IMR-90 (cell line): Measurements from ENCODE around the gene SORBS1. TPM values are rescaled to one million over a fixed set of nuclear protein-coding genes. Genes with fewer than 3 reads are reported as not detected.

Experiments
- ATAC-seq: fragments of 200-7000 bp; cut with Tn5 transposase; 2 replicates; pipeline ENCODE4 v1.9.1; 2020; ENCODE audit warnings: low read depth, mild to moderate bottlenecking, moderate library complexity
- BruUV-seq: library from RNA; stranded (reverse); fragments of 400-500 nt; replicated peaks from 2 replicates; lab custom pipeline; 2021; lab: Mats Ljungman, UMichigan
- CTCF ChIA-PET: fragments of 300-600 bp; formaldehyde crosslinking; extraction: SDS; loops from one replicate; lab custom pipeline; 2021; ENCODE audit warnings: antibody characterized with exemption; lab: Yijun Ruan, JAX
- POLR2A ChIA-PET: fragments of 300-600 bp; sonication (Branson Sonifier 250); formaldehyde crosslinking; loops from one replicate; lab custom pipeline; 2022; ENCODE audit warnings: antibody characterized with exemption; ENCODE audit not compliant: unreplicated experiment; lab: Charles Lee
- DNase-seq: peaks from one replicate; pipeline ENCODE4 v3.0.0; 2013
- H2AFZ ChIP-seq: replicated peaks from 2 replicates; pipeline ENCODE3; 2013; ENCODE audit warnings: low read length, mild to moderate bottlenecking; ENCODE audit not compliant: poor library complexity
- H2AK5ac ChIP-seq: 2 replicates; pipeline ENCODE4 v1.6.1; 2013; ENCODE audit warnings: low read depth, low read length, inconsistent platforms
- H2AK9ac ChIP-seq: replicated peaks from 2 replicates; pipeline ENCODE3; 2013; ENCODE audit warnings: mild to moderate bottlenecking, low read depth, low read length, moderate library complexity; ENCODE audit not compliant: poor library complexity
- H2BK120ac ChIP-seq: 2 replicates; pipeline ENCODE4 v1.6.1; 2013; ENCODE audit warnings: low read depth, low read length, inconsistent platforms
- H2BK15ac ChIP-seq: 3 replicates; pipeline ENCODE4 v1.6.1; 2013; ENCODE audit warnings: low read depth, low read length, inconsistent platforms
- H2BK20ac ChIP-seq: 2 replicates; pipeline ENCODE4 v1.6.1; 2013; ENCODE audit warnings: low read depth, mild to moderate bottlenecking, inconsistent platforms, low read length, moderate library complexity
- H2BK5ac ChIP-seq: 2 replicates; pipeline ENCODE4 v1.6.1; 2013; ENCODE audit warnings: mild to moderate bottlenecking, low read depth, low read length, inconsistent platforms; ENCODE audit not compliant: poor library complexity, severe bottlenecking
- H3K14ac ChIP-seq: replicated peaks from 2 replicates; pipeline ENCODE4 v1.6.1; 2013; ENCODE audit warnings: low read depth, low read length, inconsistent platforms
- H3K18ac ChIP-seq: 2 replicates; pipeline ENCODE4 v1.6.1; 2013; ENCODE audit warnings: low read depth, low read length, control low read depth
- H3K23ac ChIP-seq: 2 replicates; pipeline ENCODE4 v1.6.1; 2013; ENCODE audit warnings: low read depth, low read length, inconsistent platforms
- H3K27ac ChIP-seq: 2 replicates; pipeline ENCODE4 v1.5.1; 2013; ENCODE audit warnings: mild to moderate bottlenecking, control low read depth, low read length; ENCODE audit not compliant: insufficient read depth
- H3K27me3 ChIP-seq: 2 replicates; pipeline ENCODE4 v1.6.1; 2013; ENCODE audit warnings: low read length; ENCODE audit not compliant: control insufficient read depth, insufficient read depth
- H3K36me3 ChIP-seq: 2 replicates; pipeline ENCODE4 v1.6.1; 2013; ENCODE audit warnings: low read length, mixed read lengths; ENCODE audit not compliant: control insufficient read depth, insufficient read depth
- H3K4ac ChIP-seq: 2 replicates; pipeline ENCODE4 v1.6.1; 2013; ENCODE audit warnings: low read depth, low read length, inconsistent platforms
- H3K4me1 ChIP-seq: 2 replicates; pipeline ENCODE4 v1.6.1; 2013; ENCODE audit warnings: low read length, mixed read lengths; ENCODE audit not compliant: control insufficient read depth, insufficient read depth
- H3K4me2 ChIP-seq: 2 replicates; pipeline ENCODE4 v1.6.1; 2013; ENCODE audit warnings: low read depth, mild to moderate bottlenecking, control low read depth, low read length, moderate library complexity
- H3K4me3 ChIP-seq: 2 replicates; pipeline ENCODE4 v1.5.1; 2013; ENCODE audit warnings: low read depth, mild to moderate bottlenecking, control low read depth, low read length, moderate library complexity; ENCODE audit not compliant: insufficient read depth
- H3K56ac ChIP-seq: 2 replicates; pipeline ENCODE4 v1.6.1; 2013; ENCODE audit warnings: low read length, inconsistent platforms; ENCODE audit not compliant: insufficient read depth; ENCODE audit errors: extremely low read depth
- H3K79me1 ChIP-seq, 2 experiments: 2 replicates each; pipeline ENCODE4 v1.6.1; 2013; ENCODE audit warnings: low read length in 2 of 2, inconsistent platforms in 1 of 2, low read depth in 1 of 2
- H3K9ac ChIP-seq: 2 replicates; pipeline ENCODE4 v1.6.1; 2013; ENCODE audit warnings: low read depth, low read length, control low read depth
- H3K9me1 ChIP-seq: 2 replicates; pipeline ENCODE4 v1.6.1; 2013; ENCODE audit warnings: low read length, inconsistent platforms; ENCODE audit not compliant: insufficient read depth
- H3K9me3 ChIP-seq: 2 replicates; pipeline ENCODE4 v1.6.1; 2013; ENCODE audit warnings: low read length; ENCODE audit not compliant: control insufficient read depth, insufficient read depth
- H4K20me1 ChIP-seq: 2 replicates; pipeline ENCODE4 v1.6.1; 2013; ENCODE audit warnings: low read length, inconsistent platforms; ENCODE audit not compliant: insufficient read depth
- H4K5ac ChIP-seq: 2 replicates; pipeline ENCODE4 v1.6.1; 2013; ENCODE audit warnings: mild to moderate bottlenecking, low read depth, low read length, control low read depth
- H4K8ac ChIP-seq, 2 experiments: 2 replicates each; pipeline ENCODE4 v1.6.1; 2013; ENCODE audit warnings: low read depth in 2 of 2, low read length in 2 of 2, control low read depth in 1 of 2, inconsistent platforms in 1 of 2
- H4K91ac ChIP-seq: 2 replicates; pipeline ENCODE4 v1.6.1; 2013; ENCODE audit warnings: low read depth, low read length, inconsistent platforms; ENCODE audit not compliant: insufficient read depth
- FOS ChIP-seq: fragments of 150-350 bp; IDR thresholded peaks from 2 replicates; pipeline ENCODE4 v1.6.1; 2016; ENCODE audit warnings: low read depth, low read length
- MXI1 ChIP-seq: IDR thresholded peaks from 2 replicates; pipeline ENCODE4 v1.6.1; 2012; ENCODE audit warnings: low read depth, mild to moderate bottlenecking, low read length, moderate library complexity, borderline replicate concordance
- POLR2A ChIP-seq: IDR thresholded peaks from 2 replicates; pipeline ENCODE4 v1.6.1; 2012; ENCODE audit warnings: mild to moderate bottlenecking, low read depth, low read length
- WGBS, 2 experiments: methylation state at CpG; one replicate each; pipeline versions ENCODE4 v1.1.5 to v1.1.7; 2013; ENCODE audit warnings: missing lambda C conversion rate in 2 of 2; ENCODE audit not compliant: insufficient read length in 1 of 2; ENCODE audit errors: extremely low coverage in 2 of 2; 5-methylcytosine and 5-hydroxymethylcytosine counted together
- dilution Hi-C: fragments of 300-500 bp; cut with HindIII; formaldehyde crosslinking; loops from one replicate; pipeline ENCODE4 v1.14.3; 2018; ENCODE audit warnings: low sequenced_read_pairs; ENCODE audit not compliant: unreplicated experiment
- in situ Hi-C: fragments of 300-500 bp; cut with MboI; formaldehyde crosslinking; loops from 3 replicates; pipeline ENCODE4 v1.14.3; 2019; ENCODE audit warnings: low sequenced_read_pairs, inconsistent platforms, mixed read lengths
- intact Hi-C: fragments of 100-400 bp; cut with micrococcal nuclease; formaldehyde crosslinking; loops from 2 replicates; pipeline ENCODE4 v1.10.0; 2022
- polyA plus RNA-seq, 3 experiments: library from polyadenylated mRNA; depleted of rRNA; stranded (reverse); fragments of >200 nt; gene quantifications; 2 replicates each; pipeline ENCODE4 v1.2.3, GENCODE V29; 2012; ENCODE audit warnings: low replicate concordance in 1 of 3
- total RNA-seq: library from RNA; depleted of rRNA; stranded (reverse); fragments of >200 nt; gene quantifications from 2 replicates; pipeline ENCODE4 v1.2.3, GENCODE V29; 2012

The SORBS1 gene
- total and polyA plus RNA-seq, 2 of the 4 experiments (the other 2 are of a cell fraction) = 0.18 to 0.32 TPM

DNA sequence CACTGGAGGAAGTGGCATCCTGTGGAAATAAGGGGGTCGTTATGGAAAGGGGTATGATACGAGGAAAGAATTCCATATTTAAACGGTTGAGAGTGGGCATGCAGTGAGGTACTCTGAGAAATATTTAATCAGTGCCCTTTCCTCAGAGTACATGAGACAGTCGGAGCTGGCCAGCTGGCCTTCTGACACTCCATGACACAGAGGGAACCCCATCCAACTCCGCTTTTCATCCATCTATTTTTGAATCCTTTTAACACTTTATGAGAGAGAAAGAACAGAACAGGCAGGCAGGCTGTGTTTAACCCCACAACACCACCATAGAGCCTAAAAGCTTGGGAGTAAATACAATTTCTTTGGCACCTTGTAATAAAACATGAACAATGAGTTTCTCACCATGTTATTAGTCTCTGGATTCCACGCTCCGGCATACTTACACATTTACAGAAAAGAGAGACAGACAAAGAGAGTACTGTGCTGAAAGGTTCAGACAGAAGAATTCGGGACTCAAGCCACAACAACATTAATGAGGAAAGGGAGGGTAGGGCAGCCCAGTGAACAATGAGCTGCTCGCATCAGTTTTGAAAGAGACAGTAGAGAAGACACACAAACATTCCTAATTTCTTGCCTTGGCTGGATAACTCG lies 146.2 kb downstream of the SORBS1 start:
- Histone ChIP-seq H3K4me2 (no peak overlapping the region), H2BK15ac (no peak overlapping the region), H3K27me3 (peaks cover 12% of the 10 kb centered on the region), H3K23ac (no peak overlapping the region), H4K91ac (no peak overlapping the region), H3K9me3 (no peaks in the 10 kb centered on the region), H2AFZ (no peak overlapping the region), H2AK9ac (no peak overlapping the region), H3K18ac (no peak overlapping the region), H4K8ac (no peak overlapping the region), H2AK5ac (no peak overlapping the region), H2BK20ac (no peak overlapping the region), H2BK120ac (no peak overlapping the region), H3K4ac (no peak overlapping the region), H3K4me1 (no peaks in the 10 kb centered on the region), H4K20me1 (no peaks in the 10 kb centered on the region), H3K79me1 (no peaks in the 10 kb centered on the region), H2BK5ac (no peak overlapping the region), H3K56ac (no peak overlapping the region), H4K5ac (no peak overlapping the region), H3K9me1 (no peaks in the 10 kb centered on the region), H3K9ac (no peak overlapping the region), H3K36me3 (no peaks in the 10 kb centered on the region), H3K27ac (no peak overlapping the region), H3K4me3 (no peak overlapping the region), H3K14ac (no peak overlapping the region)
- TF ChIP-seq POLR2A = no peak
- TF ChIP-seq MXI1 = no peak
- TF ChIP-seq FOS = no peak
- ATAC-seq (no peak), DNase-seq (no peak)
- WGBS, 2 experiments = 50% methylated on average over 1 of the region's 10 CpGs; no CpG with 5 or more reads in 1 of the 2 experiments
- no TSS peak for BruUV-seq
- dilution Hi-C loops = no loop called here
- intact Hi-C loops = no loop called here
- CTCF ChIA-PET = no interaction called here
- in situ Hi-C loops = no loop called here
- POLR2A ChIA-PET = no interaction called here
